ENCODE results near the gene TUNAR.

Gene TUNAR

DNA sequence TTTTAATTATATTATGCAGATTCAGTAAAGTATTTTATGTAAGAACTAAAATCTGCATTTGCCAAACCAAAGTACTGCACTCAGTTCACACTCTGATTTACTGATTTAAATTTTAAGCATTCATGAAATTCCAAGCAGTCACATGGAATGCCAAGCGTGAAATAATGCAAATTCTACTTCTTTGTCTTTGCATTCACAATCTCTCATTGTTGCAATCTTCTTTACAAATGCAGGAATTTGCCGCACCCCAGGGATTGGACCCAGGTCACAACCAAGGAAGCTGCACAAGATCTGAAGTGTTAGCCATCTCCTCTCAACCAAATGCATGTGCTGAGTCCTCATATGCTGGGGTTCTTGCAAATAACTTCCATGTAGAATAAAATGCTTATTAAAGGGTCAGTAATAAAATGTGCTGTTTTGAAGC, 71.9 kb downstream of the TUNAR start (continued):
- TF ChIP-seq, protein P1, sequence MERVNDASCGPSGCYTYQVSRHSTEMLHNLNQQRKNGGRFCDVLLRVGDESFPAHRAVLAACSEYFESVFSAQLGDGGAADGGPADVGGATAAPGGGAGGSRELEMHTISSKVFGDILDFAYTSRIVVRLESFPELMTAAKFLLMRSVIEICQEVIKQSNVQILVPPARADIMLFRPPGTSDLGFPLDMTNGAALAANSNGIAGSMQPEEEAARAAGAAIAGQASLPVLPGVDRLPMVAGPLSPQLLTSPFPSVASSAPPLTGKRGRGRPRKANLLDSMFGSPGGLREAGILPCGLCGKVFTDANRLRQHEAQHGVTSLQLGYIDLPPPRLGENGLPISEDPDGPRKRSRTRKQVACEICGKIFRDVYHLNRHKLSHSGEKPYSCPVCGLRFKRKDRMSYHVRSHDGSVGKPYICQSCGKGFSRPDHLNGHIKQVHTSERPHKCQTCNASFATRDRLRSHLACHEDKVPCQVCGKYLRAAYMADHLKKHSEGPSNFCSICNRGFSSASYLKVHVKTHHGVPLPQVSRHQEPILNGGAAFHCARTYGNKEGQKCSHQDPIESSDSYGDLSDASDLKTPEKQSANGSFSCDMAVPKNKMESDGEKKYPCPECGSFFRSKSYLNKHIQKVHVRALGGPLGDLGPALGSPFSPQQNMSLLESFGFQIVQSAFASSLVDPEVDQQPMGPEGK (CRISPR knock-in tag; IDR thresholded peaks at IDR 0.05; ENCODE audit: borderline replicate concordance), result no peak
- no peak for TF ChIP-seq ARNTL (CRISPR knock-in tag; IDR thresholded peaks at IDR 0.05; ENCODE audit: borderline replicate concordance, low read depth)
- TF ChIP-seq CSDC2 (CRISPR knock-in tag; IDR thresholded peaks at IDR 0.05), result no peak

DNA sequence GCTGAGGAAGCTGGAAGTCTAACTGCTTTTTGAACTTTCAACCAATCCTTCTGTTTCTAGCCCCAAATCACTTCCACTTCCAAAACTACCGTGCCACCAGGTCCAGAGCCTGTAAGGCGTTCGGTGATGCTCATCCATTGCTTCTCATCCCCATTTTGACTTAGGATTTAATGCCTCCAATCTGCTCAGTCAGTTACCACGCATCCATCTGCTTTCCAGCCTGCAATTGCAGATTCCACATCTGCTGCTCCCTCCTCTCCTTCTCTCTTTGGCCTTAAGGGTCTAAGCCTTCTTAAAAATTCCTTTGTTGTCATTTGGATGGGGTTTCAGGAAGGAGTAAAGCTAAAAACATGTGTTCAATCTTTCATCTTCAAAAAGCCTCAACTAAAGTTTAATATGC, 74.7 kb downstream of the TUNAR start:
- no peak for ATAC-seq
- TF ChIP-seq OSR1 (CRISPR knock-in tag; IDR thresholded peaks at IDR 0.05), result no peak
- no peak for TF ChIP-seq ZNF70 (CRISPR knock-in tag; IDR thresholded peaks at IDR 0.05)
- no peak for TF ChIP-seq BACH2 (CRISPR knock-in tag; IDR thresholded peaks at IDR 0.05; ENCODE audit: borderline replicate concordance)
- TF ChIP-seq, protein P2, sequence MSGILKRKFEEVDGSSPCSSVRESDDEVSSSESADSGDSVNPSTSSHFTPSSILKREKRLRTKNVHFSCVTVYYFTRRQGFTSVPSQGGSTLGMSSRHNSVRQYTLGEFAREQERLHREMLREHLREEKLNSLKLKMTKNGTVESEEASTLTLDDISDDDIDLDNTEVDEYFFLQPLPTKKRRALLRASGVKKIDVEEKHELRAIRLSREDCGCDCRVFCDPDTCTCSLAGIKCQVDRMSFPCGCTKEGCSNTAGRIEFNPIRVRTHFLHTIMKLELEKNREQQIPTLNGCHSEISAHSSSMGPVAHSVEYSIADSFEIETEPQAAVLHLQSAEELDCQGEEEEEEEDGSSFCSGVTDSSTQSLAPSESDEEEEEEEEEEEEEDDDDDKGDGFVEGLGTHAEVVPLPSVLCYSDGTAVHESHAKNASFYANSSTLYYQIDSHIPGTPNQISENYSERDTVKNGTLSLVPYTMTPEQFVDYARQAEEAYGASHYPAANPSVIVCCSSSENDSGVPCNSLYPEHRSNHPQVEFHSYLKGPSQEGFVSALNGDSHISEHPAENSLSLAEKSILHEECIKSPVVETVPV (CRISPR knock-in tag; IDR thresholded peaks at IDR 0.05), result no peak
- TF ChIP-seq, protein P3, sequence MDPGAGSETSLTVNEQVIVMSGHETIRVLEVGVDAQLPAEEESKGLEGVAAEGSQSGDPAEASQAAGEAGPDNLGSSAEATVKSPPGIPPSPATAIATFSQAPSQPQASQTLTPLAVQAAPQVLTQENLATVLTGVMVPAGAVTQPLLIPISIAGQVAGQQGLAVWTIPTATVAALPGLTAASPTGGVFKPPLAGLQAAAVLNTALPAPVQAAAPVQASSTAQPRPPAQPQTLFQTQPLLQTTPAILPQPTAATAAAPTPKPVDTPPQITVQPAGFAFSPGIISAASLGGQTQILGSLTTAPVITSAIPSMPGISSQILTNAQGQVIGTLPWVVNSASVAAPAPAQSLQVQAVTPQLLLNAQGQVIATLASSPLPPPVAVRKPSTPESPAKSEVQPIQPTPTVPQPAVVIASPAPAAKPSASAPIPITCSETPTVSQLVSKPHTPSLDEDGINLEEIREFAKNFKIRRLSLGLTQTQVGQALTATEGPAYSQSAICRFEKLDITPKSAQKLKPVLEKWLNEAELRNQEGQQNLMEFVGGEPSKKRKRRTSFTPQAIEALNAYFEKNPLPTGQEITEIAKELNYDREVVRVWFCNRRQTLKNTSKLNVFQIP (CRISPR knock-in tag; IDR thresholded peaks at IDR 0.05; ENCODE audit: borderline replicate concordance, low read depth), result no peak
- no peak for TF ChIP-seq ESRRG (CRISPR knock-in tag; IDR thresholded peaks at IDR 0.05)
- TF ChIP-seq, protein P4, sequence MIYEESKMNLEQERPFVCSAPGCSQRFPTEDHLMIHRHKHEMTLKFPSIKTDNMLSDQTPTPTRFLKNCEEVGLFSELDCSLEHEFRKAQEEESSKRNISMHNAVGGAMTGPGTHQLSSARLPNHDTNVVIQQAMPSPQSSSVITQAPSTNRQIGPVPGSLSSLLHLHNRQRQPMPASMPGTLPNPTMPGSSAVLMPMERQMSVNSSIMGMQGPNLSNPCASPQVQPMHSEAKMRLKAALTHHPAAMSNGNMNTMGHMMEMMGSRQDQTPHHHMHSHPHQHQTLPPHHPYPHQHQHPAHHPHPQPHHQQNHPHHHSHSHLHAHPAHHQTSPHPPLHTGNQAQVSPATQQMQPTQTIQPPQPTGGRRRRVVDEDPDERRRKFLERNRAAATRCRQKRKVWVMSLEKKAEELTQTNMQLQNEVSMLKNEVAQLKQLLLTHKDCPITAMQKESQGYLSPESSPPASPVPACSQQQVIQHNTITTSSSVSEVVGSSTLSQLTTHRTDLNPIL (CRISPR knock-in tag; IDR thresholded peaks at IDR 0.05; ENCODE audit: low read depth), result no peak
- TF ChIP-seq, protein P1 (CRISPR knock-in tag; IDR thresholded peaks at IDR 0.05; ENCODE audit: borderline replicate concordance), result no peak
- TF ChIP-seq ZFP3 (CRISPR knock-in tag; IDR thresholded peaks at IDR 0.05), result no peak
- TF ChIP-seq, protein P5, sequence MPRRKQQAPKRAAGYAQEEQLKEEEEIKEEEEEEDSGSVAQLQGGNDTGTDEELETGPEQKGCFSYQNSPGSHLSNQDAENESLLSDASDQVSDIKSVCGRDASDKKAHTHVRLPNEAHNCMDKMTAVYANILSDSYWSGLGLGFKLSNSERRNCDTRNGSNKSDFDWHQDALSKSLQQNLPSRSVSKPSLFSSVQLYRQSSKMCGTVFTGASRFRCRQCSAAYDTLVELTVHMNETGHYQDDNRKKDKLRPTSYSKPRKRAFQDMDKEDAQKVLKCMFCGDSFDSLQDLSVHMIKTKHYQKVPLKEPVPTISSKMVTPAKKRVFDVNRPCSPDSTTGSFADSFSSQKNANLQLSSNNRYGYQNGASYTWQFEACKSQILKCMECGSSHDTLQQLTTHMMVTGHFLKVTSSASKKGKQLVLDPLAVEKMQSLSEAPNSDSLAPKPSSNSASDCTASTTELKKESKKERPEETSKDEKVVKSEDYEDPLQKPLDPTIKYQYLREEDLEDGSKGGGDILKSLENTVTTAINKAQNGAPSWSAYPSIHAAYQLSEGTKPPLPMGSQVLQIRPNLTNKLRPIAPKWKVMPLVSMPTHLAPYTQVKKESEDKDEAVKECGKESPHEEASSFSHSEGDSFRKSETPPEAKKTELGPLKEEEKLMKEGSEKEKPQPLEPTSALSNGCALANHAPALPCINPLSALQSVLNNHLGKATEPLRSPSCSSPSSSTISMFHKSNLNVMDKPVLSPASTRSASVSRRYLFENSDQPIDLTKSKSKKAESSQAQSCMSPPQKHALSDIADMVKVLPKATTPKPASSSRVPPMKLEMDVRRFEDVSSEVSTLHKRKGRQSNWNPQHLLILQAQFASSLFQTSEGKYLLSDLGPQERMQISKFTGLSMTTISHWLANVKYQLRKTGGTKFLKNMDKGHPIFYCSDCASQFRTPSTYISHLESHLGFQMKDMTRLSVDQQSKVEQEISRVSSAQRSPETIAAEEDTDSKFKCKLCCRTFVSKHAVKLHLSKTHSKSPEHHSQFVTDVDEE (CRISPR knock-in tag; IDR thresholded peaks at IDR 0.05), result no peak
- no peak for TF ChIP-seq TOX (CRISPR knock-in tag; IDR thresholded peaks at IDR 0.05; ENCODE audit: borderline replicate concordance)
- no peak for TF ChIP-seq ISL1 (CRISPR knock-in tag; IDR thresholded peaks at IDR 0.05)
- TF ChIP-seq GLIS3 (CRISPR knock-in tag; IDR thresholded peaks at IDR 0.05), result no peak
- TF ChIP-seq ARNTL (CRISPR knock-in tag; IDR thresholded peaks at IDR 0.05; ENCODE audit: borderline replicate concordance, low read depth), result no peak
- TF ChIP-seq CSDC2 (CRISPR knock-in tag; IDR thresholded peaks at IDR 0.05), result no peak
- TF ChIP-seq ZNF8 (CRISPR knock-in tag; IDR thresholded peaks at IDR 0.05), result no peak
- TF ChIP-seq ZFP30 (CRISPR knock-in tag; IDR thresholded peaks at IDR 0.05), result no peak
- TF ChIP-seq PPARA (CRISPR knock-in tag; IDR thresholded peaks at IDR 0.05; ENCODE audit: borderline replicate concordance), result no peak
- TF ChIP-seq ZC3H10 (CRISPR knock-in tag; IDR thresholded peaks at IDR 0.05), result no peak
- TF ChIP-seq SNAI2 (CRISPR knock-in tag; IDR thresholded peaks at IDR 0.05), result no peak
